NCI-H1417 (cell line): ENCODE data around the gene USP34.
A peak's percentile ranks its signal among the peaks of the same experiment; 100 is the strongest.
"Not testable (repeated sequence)": the region's sequence is repeated elsewhere in the genome, so short reads cannot be mapped to it uniquely, and the experiment has no call there.

Source experiments
- DNase-seq, 3 experiments: peaks; one replicate each; lab custom pipeline; 2025; lab: John Stamatoyannopoulos, UW

USP34 gene

GRCh38 chr2:61426267-61426897, 44.5 kb downstream of the USP34 start:
- DNase-seq = no peak

DNA sequence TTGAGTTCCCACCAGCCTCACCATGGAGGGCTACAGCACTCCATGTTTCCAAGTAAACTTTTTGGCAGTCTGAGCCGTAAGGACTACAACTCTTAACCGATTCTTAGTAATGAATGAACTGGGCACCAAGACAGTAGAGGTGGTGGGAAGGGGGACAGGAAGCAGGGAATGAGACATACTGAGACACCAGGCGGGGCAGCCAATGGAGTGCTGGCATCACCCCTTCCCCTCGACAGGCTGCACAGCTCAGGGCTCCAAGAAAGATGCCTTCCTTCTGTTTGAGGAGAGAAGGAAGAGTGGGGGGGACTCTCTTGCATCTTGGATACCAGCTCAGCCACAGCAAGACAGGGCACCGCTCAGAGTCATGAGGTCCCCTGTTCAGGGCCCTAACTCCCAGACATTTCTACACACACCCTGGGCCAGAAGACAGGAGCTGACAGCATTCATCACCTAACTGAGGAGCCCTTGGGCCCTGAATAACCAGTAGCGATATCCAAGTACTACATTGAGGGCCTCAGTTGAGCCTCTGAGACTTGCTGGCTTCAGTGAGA, 45.2 kb downstream of the USP34 start:
- DNase-seq = no peak

DNA sequence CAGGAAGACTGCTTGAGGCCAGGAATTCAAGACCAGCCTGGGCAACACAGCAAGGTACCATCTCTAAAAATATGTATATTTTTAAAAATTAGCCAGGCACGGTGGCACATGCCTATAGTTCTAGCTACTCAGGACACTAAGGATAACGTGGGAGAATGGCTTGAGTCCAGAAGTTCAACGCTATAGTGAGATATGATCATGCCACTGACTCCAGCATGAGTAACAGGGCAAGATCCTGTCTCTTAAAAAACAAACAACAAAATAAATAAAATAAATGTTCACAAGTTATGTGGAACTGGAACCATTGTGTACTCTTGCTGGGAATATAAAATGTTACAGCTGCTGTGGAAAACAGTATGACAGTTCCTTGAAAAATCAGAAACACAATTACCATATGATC, 47.2 kb downstream of the USP34 start:
- DNase-seq = no peak

- DNase-seq = no peak
These were observed 49.3 kb downstream of the USP34 start for GRCh38 chr2:61421611-61422010.

GRCh38 chr2:61420991-61421544, 49.8 kb downstream of the USP34 start:
- DNase-seq = no peak

GRCh38 chr2:61419570-61419969, 51.3 kb downstream of the USP34 start:
- DNase-seq = no peak

DNA sequence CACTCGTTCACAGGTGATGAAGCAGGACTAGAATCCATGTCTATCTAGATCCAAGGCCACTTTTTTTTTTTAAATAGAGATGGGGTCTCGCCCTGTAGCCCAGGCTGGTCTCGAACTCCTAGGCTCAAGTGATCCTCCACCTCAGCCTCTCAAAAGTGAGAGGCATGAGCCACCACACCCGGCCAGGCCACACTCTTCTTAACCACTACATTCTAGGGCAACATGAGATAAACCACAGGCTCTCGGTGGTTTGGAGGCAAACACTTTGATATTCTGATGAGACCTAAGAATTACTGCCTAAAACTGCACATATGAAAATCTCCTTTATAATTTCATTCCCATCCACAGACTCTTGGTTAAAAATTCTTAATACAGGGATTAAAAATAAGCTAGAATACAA, 51.8 kb downstream of the USP34 start:
- no peak for DNase-seq

GRCh38 chr2:61416871-61417645, 53.8 kb downstream of the USP34 start:
- no peak for DNase-seq

DNA sequence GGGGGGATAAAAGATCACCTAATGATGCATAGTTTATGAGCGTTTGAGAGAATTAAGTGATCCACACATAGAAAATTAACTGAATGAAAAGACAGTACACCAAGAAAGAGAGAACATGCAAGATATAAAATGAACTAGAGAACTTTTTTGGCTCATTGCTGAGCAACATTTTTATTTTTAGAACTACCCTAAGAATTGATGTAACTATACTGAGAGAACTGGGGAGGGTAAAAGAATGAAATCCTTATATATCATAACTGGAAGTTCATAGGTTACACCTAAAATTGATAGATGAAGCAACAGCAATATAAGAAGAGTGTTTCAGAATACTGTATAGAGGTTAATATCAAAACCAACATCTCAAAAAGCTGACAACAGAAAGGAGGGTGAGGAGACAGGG, 55.6 kb downstream of the USP34 start:
- no peak for DNase-seq

DNA sequence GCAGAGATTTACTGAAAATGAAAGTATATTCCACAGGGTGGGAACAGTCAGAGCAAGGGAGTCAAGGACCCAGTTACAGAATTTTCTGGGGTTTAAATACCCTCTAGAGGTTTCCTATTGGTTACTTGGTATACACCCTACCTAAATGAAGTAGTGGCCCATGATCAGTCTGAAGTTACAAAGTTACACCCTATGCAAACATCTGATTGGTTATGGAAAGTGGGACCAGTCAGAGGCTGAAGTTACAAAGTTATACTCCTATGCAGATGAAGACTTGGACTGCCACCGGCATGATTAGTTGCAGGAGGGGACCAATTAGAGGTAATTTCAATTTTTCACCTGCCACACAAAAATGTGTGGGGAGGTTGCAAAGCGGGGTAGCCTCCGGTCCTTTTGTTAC, 56.2 kb downstream of the USP34 start:
- DNase-seq = no peak

- no peak for DNase-seq
These were observed 59.8 kb downstream of the USP34 start for GRCh38 chr2:61411109-61411508.

GRCh38 chr2:61410185-61410584, 60.7 kb downstream of the USP34 start:
- DNase-seq = no peak

- peak in 1 of 3 experiments; percentile 45 for DNase-seq
These were observed 65.1 kb downstream of the USP34 start for GRCh38 chr2:61405813-61406212.

GRCh38 chr2:61404438-61404837, 66.4 kb downstream of the USP34 start:
- DNase-seq = no peak

DNA sequence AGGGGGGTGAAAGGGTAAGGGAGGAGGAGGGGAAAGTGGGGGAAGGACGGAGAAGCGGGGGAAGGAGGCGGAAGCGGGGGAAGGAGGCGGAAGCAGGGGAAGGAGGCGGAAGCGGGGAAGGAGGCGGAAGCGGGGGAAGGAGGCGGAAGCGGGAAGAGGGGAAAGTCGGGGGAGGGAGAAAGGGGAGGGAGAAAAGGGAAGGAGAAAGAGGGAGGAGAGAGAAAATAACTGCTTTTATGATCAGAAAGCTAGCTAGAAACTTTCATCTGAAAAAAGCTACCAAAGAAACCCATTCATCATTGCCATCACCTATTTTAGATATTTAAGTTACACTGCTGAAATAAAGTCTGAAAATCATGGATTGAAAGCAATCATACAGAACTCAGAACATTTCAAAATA, 72.5 kb downstream of the USP34 start:
- DNase-seq = no peak

DNA sequence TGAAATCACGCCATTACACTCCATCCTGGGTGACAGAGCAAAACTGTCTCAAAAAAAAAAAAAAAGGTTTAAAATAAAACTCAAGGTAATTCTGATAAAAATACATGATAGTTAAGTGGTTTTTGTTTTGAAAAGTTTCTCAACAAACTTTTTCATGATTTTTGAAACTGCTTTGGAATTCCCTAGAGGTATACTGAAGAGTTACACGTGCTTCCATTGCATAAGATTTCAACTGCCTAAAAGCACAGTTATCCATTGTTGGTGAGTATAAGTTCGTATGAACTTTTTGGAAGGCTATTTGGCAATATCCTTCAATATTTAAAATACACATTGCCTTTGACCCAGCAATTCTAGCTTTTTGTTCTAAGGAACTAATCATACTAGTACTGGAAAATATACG, 74.9 kb downstream of the USP34 start:
- no peak for DNase-seq

GRCh38 chr2:61387588-61387987, 83.3 kb downstream of the USP34 start:
- DNase-seq = not testable (repeated sequence)

GRCh38 chr2:61380882-61381197, 90.0 kb downstream of the USP34 start:
- peak in 1 of 3 experiments; percentile 2 for DNase-seq

- DNase-seq = no peak
These were observed 90.6 kb downstream of the USP34 start for GRCh38 chr2:61380056-61380881.

DNA sequence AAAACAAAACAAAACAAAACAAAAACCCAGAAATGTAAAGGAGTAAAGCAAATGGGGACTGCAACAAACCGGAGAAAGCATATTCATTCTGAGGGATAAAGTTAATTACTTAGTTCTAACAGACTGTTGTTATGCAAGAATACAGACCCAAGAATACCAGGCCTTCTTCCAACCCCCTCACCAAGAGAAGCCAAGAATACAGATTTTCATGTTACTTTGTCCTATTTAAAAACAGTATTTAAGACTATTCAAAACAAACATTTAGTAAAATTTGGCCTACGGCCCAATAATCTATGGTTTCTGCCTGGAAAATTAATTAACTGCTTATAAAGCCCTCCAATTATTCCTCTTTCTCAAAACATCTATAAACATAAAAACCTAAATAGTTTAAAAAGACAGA, 91.4 kb downstream of the USP34 start:
- no peak for DNase-seq

DNA sequence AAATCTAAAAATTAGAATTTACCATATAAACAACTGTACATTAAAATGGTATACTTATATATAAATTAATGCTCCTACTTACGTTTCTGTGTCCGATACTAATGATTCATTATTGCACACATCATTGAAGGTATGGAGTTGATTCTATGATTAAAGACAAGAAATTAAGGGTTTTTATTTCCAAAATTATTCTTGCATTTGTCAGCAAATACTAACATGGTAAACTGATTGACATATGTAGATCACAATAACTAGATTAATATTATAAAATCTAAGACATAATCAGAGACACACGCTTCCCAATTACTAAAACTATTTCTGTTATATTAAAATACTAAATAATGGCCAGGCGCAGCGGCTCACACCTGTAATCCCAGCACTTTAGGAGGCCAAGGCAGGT, 92.6 kb downstream of the USP34 start:
- no peak for DNase-seq

- DNase-seq = no peak
These were observed 93.8 kb downstream of the USP34 start for GRCh38 chr2:61377046-61377445.
